Stimulated activated CD8-positive, alpha-beta memory T cell treated with anti-CD3 and anti-CD28 coated beads, Interleukin-15, amount 100 ng/mL, for 4 hours (primary cell): ENCODE results near the gene TIPIN.
"Not testable (repeated sequence)": the region's sequence is repeated elsewhere in the genome, so short reads cannot be mapped to it uniquely, and the experiment has no call there.

ENCODE experiments used
- DNase-seq, 2 donors: peaks; one replicate each; pipeline ENCODE4 v3.0.0-alpha.2; 2020; ENCODE audit warnings: low read depth in 2 of 2

TIPIN gene

GRCh38 chr15:66356359-66357236 is at the start of gene TIPIN:
Gene TIPIN, minus strand, starts transcription at chr15:66356685. Its CDS starts 3,738 bp downstream, at chr15:66352947.
- DNase-seq, result peak; percentile 92 to 93

GRCh38 chr15:66405615-66406014 is 49.1 kb upstream of the TIPIN start:
- DNase-seq, result no peak

GRCh38 chr15:66405007-66405406 is 48.5 kb upstream of the TIPIN start:
- DNase-seq, result no peak

- DNase-seq, result no peak
These were observed 48.0 kb upstream of the TIPIN start for GRCh38 chr15:66404532-66404931.

GRCh38 chr15:66404122-66404521 is 47.6 kb upstream of the TIPIN start:
- no peak for DNase-seq

GRCh38 chr15:66403323-66403722 is 46.8 kb upstream of the TIPIN start:
- DNase-seq, result no peak

- no peak for DNase-seq
These were observed 46.3 kb upstream of the TIPIN start for GRCh38 chr15:66402761-66403284.

- DNase-seq, result no peak
These were observed 44.9 kb upstream of the TIPIN start for GRCh38 chr15:66401130-66402021.

- DNase-seq, result no peak
These were observed 43.9 kb upstream of the TIPIN start for GRCh38 chr15:66400351-66400774.

GRCh38 chr15:66399276-66399675 is 42.8 kb upstream of the TIPIN start:
- DNase-seq, result no peak

- DNase-seq, result no peak
These were observed 38.4 kb upstream of the TIPIN start for GRCh38 chr15:66394915-66395314.

GRCh38 chr15:66394472-66394871 is 38.0 kb upstream of the TIPIN start:
- no peak for DNase-seq

- not testable (repeated sequence) for DNase-seq
These were observed 36.6 kb upstream of the TIPIN start for GRCh38 chr15:66393037-66393436.

- no peak for DNase-seq
These were observed 34.2 kb upstream of the TIPIN start for GRCh38 chr15:66390678-66391077.

- DNase-seq, result no peak
These were observed 33.4 kb upstream of the TIPIN start for GRCh38 chr15:66389859-66390381.

GRCh38 chr15:66389098-66389858 is 32.8 kb upstream of the TIPIN start:
- no peak for DNase-seq

GRCh38 chr15:66388576-66388975 is 32.1 kb upstream of the TIPIN start:
- DNase-seq, result no peak

GRCh38 chr15:66388043-66388363 is 31.5 kb upstream of the TIPIN start:
- no peak for DNase-seq

GRCh38 chr15:66387163-66388042 is 30.9 kb upstream of the TIPIN start:
- DNase-seq, result peak; percentile 62 to 65
